Small intestine (tissue), 16 donors: ENCODE results near the gene CSTF2T. TPM values are rescaled to one million over a fixed set of nuclear protein-coding genes. Genes with fewer than 3 reads are reported as not detected.

ENCODE experiments used
- DNase-seq, 2 donors: peaks; one replicate each; pipeline versions ENCODE4 v3.0.0 to v3.0.0-alpha.2; 2013
- FAIRE-seq: peaks from 2 replicates; lab custom pipeline; 2012; peaks lifted over from hg19 to GRCh38; lab: Jason Lieb, UNC
- H3K27ac ChIP-seq, 3 donors: one replicate each; pipeline ENCODE4 v1.5.1; 2013; ENCODE audit warnings: low read length in 2 of 3, mild to moderate bottlenecking in 2 of 3, control low read depth in 1 of 3, inconsistent platforms in 1 of 3, low read depth in 1 of 3, moderate library complexity in 1 of 3
- H3K27me3 ChIP-seq, 3 donors: one replicate each; pipeline ENCODE4 v1.6.1; 2013; ENCODE audit warnings: low read length in 3 of 3, inconsistent platforms in 1 of 3; ENCODE audit not compliant: control insufficient read depth in 3 of 3, insufficient read depth in 3 of 3
- H3K36me3 ChIP-seq, 3 donors: one replicate each; pipeline ENCODE4 v1.6.1; 2013; ENCODE audit warnings: low read length in 3 of 3, inconsistent platforms in 1 of 3, low read depth in 1 of 3, mild to moderate bottlenecking in 1 of 3, moderate library complexity in 1 of 3; ENCODE audit not compliant: control insufficient read depth in 3 of 3, insufficient read depth in 2 of 3
- H3K4me1 ChIP-seq, 3 donors: one replicate each; pipeline ENCODE4 v1.6.1; 2013; ENCODE audit warnings: low read length in 2 of 3, inconsistent platforms in 1 of 3, low read depth in 1 of 3, mild to moderate bottlenecking in 1 of 3, moderate library complexity in 1 of 3; ENCODE audit not compliant: control insufficient read depth in 3 of 3, insufficient read depth in 2 of 3
- H3K4me3 ChIP-seq, 3 donors: one replicate each; pipeline ENCODE4 v1.5.1; 2013; ENCODE audit warnings: low read length in 3 of 3, control low read depth in 1 of 3, inconsistent platforms in 1 of 3, low read depth in 1 of 3, mild to moderate bottlenecking in 1 of 3, moderate library complexity in 1 of 3
- H3K9me3 ChIP-seq, 2 donors: one replicate each; pipeline ENCODE4 v1.6.1; 2013; ENCODE audit warnings: low read depth in 1 of 2, low read length in 1 of 2; ENCODE audit not compliant: control insufficient read depth in 2 of 2, insufficient read depth in 1 of 2
- WGBS, 3 donors: extraction: QIAGEN DNeasy Blood & Tissue Kit; methylation state at CpG; one replicate each; pipeline ENCODE4 v1.1.7; 2013; 5-methylcytosine and 5-hydroxymethylcytosine counted together
- long read RNA-seq, 10 donors: transcript quantifications; one replicate each; lab custom pipeline, GENCODE V29; 2026
- polyA plus RNA-seq, 4 donors: library from polyadenylated mRNA; stranded (reverse) in 3 of 4; unstranded in 1 of 4; fragments of 200-250 nt in 3 of 4; fragments of 120-200 nt in 1 of 4; gene quantifications; one replicate each; pipeline versions ENCODE4 v1.2.1 to v1.2.3, GENCODE V29; 2013
- donor health status: healthy with polysubstance abuse.
- donor health status: control.
- donor health status: control.
- donor health status: Bipolar disorder and iron deficiency.
- donor health status: healthy.

CSTF2T gene, protein sequence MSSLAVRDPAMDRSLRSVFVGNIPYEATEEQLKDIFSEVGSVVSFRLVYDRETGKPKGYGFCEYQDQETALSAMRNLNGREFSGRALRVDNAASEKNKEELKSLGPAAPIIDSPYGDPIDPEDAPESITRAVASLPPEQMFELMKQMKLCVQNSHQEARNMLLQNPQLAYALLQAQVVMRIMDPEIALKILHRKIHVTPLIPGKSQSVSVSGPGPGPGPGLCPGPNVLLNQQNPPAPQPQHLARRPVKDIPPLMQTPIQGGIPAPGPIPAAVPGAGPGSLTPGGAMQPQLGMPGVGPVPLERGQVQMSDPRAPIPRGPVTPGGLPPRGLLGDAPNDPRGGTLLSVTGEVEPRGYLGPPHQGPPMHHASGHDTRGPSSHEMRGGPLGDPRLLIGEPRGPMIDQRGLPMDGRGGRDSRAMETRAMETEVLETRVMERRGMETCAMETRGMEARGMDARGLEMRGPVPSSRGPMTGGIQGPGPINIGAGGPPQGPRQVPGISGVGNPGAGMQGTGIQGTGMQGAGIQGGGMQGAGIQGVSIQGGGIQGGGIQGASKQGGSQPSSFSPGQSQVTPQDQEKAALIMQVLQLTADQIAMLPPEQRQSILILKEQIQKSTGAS
- 10 to 100 TPM in 2 of 4 donors, 1 to 10 TPM in 2; 4.9 to 24.0 (median 10.2) TPM for polyA plus RNA-seq
- long read RNA-seq, donor 1, full-length matches to known transcripts: 85 of 85 reads
- long read RNA-seq, donor 1, partial matches to known transcripts: 0 of 85 reads
- long read RNA-seq, donor 1, other reads (novel, unspliced or antisense): 0 of 85 reads
- long read RNA-seq, donor 2, full-length matches to known transcripts: 10 of 10 reads
- long read RNA-seq, donor 2, partial matches to known transcripts: 0 of 10 reads
- long read RNA-seq, donor 2, other reads (novel, unspliced or antisense): 0 of 10 reads
- long read RNA-seq, donor 3, full-length matches to known transcripts: 35 of 35 reads
- long read RNA-seq, donor 3, partial matches to known transcripts: 0 of 35 reads
- long read RNA-seq, donor 3, other reads (novel, unspliced or antisense): 0 of 35 reads
- long read RNA-seq, donor 4, full-length matches to known transcripts: 1 of 1 reads
- long read RNA-seq, donor 4, partial matches to known transcripts: 0 of 1 reads
- long read RNA-seq, donor 4, other reads (novel, unspliced or antisense): 0 of 1 reads
- long read RNA-seq, donor 5, full-length matches to known transcripts: 8 of 8 reads
- long read RNA-seq, donor 5, partial matches to known transcripts: 0 of 8 reads
- long read RNA-seq, donor 5, other reads (novel, unspliced or antisense): 0 of 8 reads
- long read RNA-seq, donor 6, full-length matches to known transcripts: 20 of 20 reads
- long read RNA-seq, donor 6, partial matches to known transcripts: 0 of 20 reads
- long read RNA-seq, donor 6, other reads (novel, unspliced or antisense): 0 of 20 reads
- long read RNA-seq, donor 7: 0 reads
- long read RNA-seq, donor 8, full-length matches to known transcripts: 8 of 8 reads
- long read RNA-seq, donor 8, partial matches to known transcripts: 0 of 8 reads
- long read RNA-seq, donor 8, other reads (novel, unspliced or antisense): 0 of 8 reads
- long read RNA-seq, donor 9, full-length matches to known transcripts: 10 of 10 reads
- long read RNA-seq, donor 9, partial matches to known transcripts: 0 of 10 reads
- long read RNA-seq, donor 9, other reads (novel, unspliced or antisense): 0 of 10 reads
- long read RNA-seq, donor 10, full-length matches to known transcripts: 69 of 69 reads
- long read RNA-seq, donor 10, partial matches to known transcripts: 0 of 69 reads
- long read RNA-seq, donor 10, other reads (novel, unspliced or antisense): 0 of 69 reads

DNA sequence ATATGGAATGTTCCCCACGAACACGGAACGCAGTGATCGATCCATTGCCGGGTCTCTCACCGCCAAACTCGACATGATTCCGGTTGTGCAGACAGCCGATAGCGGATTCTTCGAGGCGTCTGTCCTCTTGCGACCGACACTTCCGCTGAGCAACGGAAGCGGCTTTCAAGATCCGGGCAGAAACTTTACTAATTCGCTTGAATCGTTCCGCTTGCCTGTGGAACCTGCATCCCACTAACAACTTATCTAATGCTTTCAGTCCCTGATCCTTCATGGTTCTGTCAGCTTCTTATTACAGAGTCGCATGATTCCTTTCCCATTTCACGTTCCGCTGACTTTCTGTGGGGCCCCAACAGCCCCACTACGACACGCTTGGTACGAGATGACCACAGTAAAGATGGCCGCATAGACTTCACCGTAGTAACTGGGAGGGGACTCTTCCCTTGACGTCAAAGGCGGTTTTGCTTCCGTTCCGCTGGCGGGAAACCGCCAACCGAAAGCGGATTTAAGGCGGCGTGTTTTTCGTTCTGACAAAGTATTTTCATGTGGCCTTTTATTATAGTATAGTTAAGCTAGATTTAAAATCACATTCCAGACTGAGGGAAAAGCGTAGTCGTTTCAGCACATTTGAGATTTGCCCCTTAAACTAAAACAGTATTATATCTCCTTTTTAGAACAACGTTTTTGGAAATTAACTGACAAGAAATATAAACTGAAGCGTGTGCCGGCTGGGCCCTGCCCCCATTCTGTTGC lies at the start of gene CSTF2T:
TSS of gene CSTF2T (minus strand) at position 121 of the 753 bp plus-strand sequence. CDS start at position 75, 46 bp downstream.
- Histone ChIP-seq H3K9me3 (no peaks in the 10 kb centered on the region), H3K27ac (peak within 1 kb of the TSS; percentile 25 to 91 (median 81)), H3K27me3 (no peaks in the 10 kb centered on the region), H3K4me1 (peaks cover 14 to 19% (median 15%) of the 10 kb centered on the region in 3 donors), H3K4me3 (peak within 1 kb of the TSS; percentile 53 to 82 (median 64)), H3K36me3 (peaks cover 0 to 12% (median 0%) of the 10 kb centered on the region in 3 donors)
- DNase-seq (peak; percentile 94 to 96), FAIRE-seq (peak; percentile 65)
- WGBS, 3 donors: 0% methylated on average over 45 of the region's 45 CpGs

DNA sequence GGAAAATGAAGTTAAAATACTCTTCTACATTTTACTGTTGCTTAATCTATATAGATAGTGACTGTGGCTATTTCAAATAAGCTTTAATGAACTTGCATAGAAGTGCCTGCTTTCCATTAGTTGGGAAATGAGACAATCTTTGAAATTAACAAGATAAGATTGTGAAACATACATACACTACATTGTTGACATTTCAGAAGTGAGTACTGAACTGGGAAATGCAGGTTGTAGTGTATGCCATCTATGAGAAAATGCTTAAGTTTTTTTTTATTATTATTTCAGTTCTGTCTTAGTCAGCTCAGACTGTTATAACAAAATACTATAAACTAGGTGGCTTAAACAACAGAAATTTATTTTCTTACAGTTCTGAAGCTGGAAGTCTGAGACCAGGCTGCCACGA lies 49.6 kb upstream of the CSTF2T start:
- Histone ChIP-seq H3K27me3 (no peaks in the 10 kb centered on the region), H3K4me1 (no peaks in the 10 kb centered on the region), H3K27ac (no peak overlapping the region), H3K4me3 (no peak overlapping the region), H3K36me3 (no peaks in the 10 kb centered on the region), H3K9me3 (no peaks in the 10 kb centered on the region)
- no peak for FAIRE-seq
- DNase-seq: no peak
- WGBS, 3 donors: 80 to 86% (median 85%) methylated on average over 1 of the region's 1 CpG

DNA sequence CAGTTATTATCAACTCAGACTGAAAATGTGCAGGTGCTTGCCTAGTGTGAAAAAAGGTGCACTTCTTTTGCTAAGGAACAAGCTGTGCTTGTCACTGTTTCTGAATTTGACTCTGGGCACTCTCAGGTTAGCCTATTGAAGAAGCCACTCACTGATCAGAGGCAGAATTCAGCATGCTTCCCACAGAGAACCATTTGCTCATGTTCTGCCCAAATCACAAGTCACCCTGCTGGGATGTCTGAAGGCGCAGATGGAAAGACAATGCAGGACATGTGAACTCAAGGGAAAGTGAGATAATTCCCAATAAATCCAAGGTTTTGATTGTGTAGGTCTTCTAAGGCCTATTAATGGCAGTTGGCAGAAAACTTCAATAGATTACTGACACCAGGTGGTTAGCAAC lies 47.8 kb upstream of the CSTF2T start:
- Histone ChIP-seq H3K9me3 (no peaks in the 10 kb centered on the region), H3K36me3 (no peaks in the 10 kb centered on the region), H3K27ac (no peak overlapping the region), H3K4me3 (no peak overlapping the region), H3K4me1 (no peaks in the 10 kb centered on the region), H3K27me3 (no peaks in the 10 kb centered on the region)
- 98 to 100% (median 100%) methylated on average over 1 of the region's 1 CpG for WGBS, 3 donors
- FAIRE-seq (no peak), DNase-seq (no peak)

DNA sequence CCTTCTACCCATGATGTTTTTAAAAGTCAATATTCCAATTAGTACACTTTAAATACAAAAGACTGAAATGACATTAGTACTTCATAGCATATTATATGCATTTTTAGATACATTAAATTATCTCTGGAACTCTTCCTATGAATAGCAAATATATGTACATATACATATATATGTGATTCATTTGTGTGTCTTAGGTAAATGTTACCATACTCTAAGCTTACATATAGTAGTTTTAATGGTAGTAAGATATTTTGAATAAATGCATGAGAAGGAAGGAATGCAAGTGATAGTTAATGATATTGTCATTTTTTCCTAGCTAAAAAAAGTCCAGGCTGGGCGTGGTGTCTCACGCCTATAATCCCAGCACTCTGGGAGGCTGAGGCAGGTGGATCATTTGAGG lies 46.0 kb upstream of the CSTF2T start:
- no peak for DNase-seq
- 84 to 93% (median 93%) methylated on average over 2 of the region's 2 CpGs for WGBS, 3 donors
- no peak overlapping the region for H3K27ac ChIP-seq

DNA sequence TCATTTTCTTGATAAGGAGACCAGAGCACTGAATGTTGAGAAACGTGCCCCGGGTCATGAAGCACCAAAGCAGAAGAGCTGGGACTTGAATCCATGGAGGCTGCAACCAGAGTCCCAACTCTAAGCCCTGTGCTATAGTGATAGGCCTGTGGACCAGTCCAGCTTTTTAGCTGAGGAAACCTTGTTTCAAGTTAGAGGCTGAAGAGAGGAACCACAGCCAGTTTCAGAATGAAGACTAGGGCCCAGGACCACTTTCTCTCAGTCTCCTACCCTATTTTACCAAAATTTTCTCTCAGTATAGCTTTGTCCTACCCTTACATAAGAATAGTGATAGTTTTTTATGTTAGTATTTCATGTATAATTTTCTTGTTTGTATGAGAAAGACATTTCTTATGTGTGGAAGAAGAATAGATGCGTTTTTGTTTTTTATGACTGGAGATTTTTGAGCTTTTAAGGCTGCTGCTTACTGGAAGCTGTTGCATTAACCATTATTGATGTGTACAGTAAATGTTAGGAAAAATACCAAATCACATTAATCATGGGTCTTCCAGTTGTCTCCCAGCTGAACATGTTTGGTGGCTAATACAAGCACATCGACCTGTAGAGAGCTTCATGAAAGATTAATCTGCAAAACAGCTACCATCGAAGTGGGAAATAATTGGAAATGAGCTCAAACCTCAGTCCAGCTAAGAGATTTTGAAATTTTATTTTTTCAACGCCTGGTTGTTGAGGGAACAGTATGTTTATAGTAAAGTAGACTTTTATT lies 45.0 kb upstream of the CSTF2T start:
- Histone ChIP-seq H3K4me3 (no peak overlapping the region), H3K4me1 (no peaks in the 10 kb centered on the region), H3K27ac (no peak overlapping the region), H3K9me3 (no peaks in the 10 kb centered on the region), H3K27me3 (no peaks in the 10 kb centered on the region), H3K36me3 (no peaks in the 10 kb centered on the region)
- 79 to 86% (median 85%) methylated on average over 6 of the region's 6 CpGs for WGBS, 3 donors
- FAIRE-seq: no peak
- DNase-seq: no peak

More for the DNA sequence above, 46.0 kb upstream of the CSTF2T start:
- no peak overlapping the region for H3K4me3 ChIP-seq
- H3K27me3 ChIP-seq: no peaks in the 10 kb centered on the region
- H3K9me3 ChIP-seq: no peaks in the 10 kb centered on the region
- H3K4me1 ChIP-seq: no peaks in the 10 kb centered on the region
- H3K36me3 ChIP-seq: no peaks in the 10 kb centered on the region
- FAIRE-seq: no peak

DNA sequence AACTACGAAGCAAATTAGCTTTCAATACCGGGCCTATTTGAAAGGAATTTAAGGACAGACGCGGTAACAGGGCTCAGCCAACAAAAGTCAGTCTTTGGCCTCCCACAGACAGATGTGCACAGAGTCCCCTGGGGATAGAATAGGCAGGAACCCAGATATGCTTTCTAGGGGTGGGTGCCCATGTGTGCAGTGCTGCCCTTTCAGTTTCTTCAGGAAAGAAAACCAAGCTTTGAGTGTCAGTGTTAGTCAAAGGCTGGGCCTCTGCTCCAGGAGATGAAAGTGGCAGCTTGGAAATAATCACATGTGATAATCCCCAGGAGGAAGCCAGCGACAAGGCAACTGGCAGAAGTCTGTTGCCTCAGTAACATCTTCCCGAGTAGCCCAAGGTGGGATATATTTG lies 43.8 kb upstream of the CSTF2T start:
- no peak overlapping the region for H3K4me3 ChIP-seq
- H3K27ac ChIP-seq: no peak overlapping the region
- H3K4me1 ChIP-seq: no peaks in the 10 kb centered on the region
- no peak for FAIRE-seq
- DNase-seq: no peak
- 64 to 80% (median 79%) methylated on average over 6 of the region's 6 CpGs for WGBS, 3 donors
- H3K36me3 ChIP-seq: no peaks in the 10 kb centered on the region
- H3K27me3 ChIP-seq: no peaks in the 10 kb centered on the region
- no peaks in the 10 kb centered on the region for H3K9me3 ChIP-seq
